Upper lobe of left lung (tissue), 6 donors: ENCODE data around the gene PRR23E. TPM values are rescaled to one million over a fixed set of nuclear protein-coding genes. Genes with fewer than 3 reads are reported as not detected.

Source experiments
- ATAC-seq, 2 donors: fragments of 200-7000 bp; cut with Tn5 transposase; one replicate each; pipeline ENCODE4 v1.9.1; 2022; ENCODE audit warnings: mild to moderate bottlenecking in 2 of 2, moderate library complexity in 2 of 2; ENCODE audit not compliant: low FRiP score in 2 of 2
- DNase-seq, 2 donors: peaks; one replicate each; pipeline ENCODE4 v3.0.0-alpha.2; 2019 to 2020
- H3K27ac ChIP-seq, 4 donors: fragments of 200-600 bp; sonication (generic); one replicate each; pipeline ENCODE4 v1.5.1; 2016 to 2019
- H3K27me3 ChIP-seq, 4 donors: fragments of 200-600 bp; sonication (generic); one replicate each; pipeline ENCODE4 v1.5.1; 2017 to 2019
- H3K36me3 ChIP-seq, 4 donors: fragments of 200-600 bp; sonication (generic); one replicate each; pipeline ENCODE4 v1.5.1; 2016 to 2019
- H3K4me1 ChIP-seq, 4 donors: fragments of 200-600 bp; sonication (generic); one replicate each; pipeline ENCODE4 v1.5.1; 2018 to 2019
- H3K4me3 ChIP-seq, 4 donors: fragments of 200-600 bp; sonication (generic); one replicate each; pipeline ENCODE4 v1.5.1; 2017 to 2019; ENCODE audit warnings: mild to moderate bottlenecking in 2 of 4, moderate library complexity in 1 of 4
- H3K9me3 ChIP-seq, 4 donors: fragments of 200-600 bp; sonication (generic); one replicate each; pipeline ENCODE4 v1.5.1; 2018 to 2019
- EP300 ChIP-seq, 4 donors: sonication (generic); formaldehyde crosslinking; IDR thresholded peaks; one replicate each; pipeline ENCODE4 v1.5.1; 2017; ENCODE audit warnings: antibody characterized with exemption in 4 of 4, control low read depth in 2 of 4
- POLR2A ChIP-seq, 4 donors: fragments of 450-650 bp; IDR thresholded peaks; one replicate each; pipeline ENCODE4 v1.5.1; 2016 to 2017; ENCODE audit warnings: antibody characterized with exemption in 4 of 4, mild to moderate bottlenecking in 2 of 4
- POLR2AphosphoS5 ChIP-seq, 2 donors: sonication (generic); formaldehyde crosslinking; IDR thresholded peaks; one replicate each; pipeline ENCODE4 v1.5.1; 2017; ENCODE audit warnings: antibody characterized with exemption in 2 of 2
- WGBS, 2 donors: methylation state at CpG; one replicate each; pipeline ENCODE4 v1.1.5; 2017 to 2018; 5-methylcytosine and 5-hydroxymethylcytosine counted together
- total RNA-seq, 6 donors: library from RNA; depleted of rRNA in 4 of 6; stranded (reverse); fragments of >200 nt in 4 of 6; gene quantifications; one replicate each; pipeline versions ENCODE4 v1.1.0 to v1.2.1, GENCODE V29; 2016 to 2021
- TF ChIP-seq, protein P1 (sequence below), 6 experiments: fragments of 450-650 bp in 4 of 6; fragments of 200-600 bp in 2 of 6; sonication (generic) in 2 of 6; IDR thresholded peaks; one replicate each; pipeline ENCODE4 v1.5.1; 2016 to 2019; ENCODE audit warnings: antibody characterized with exemption in 6 of 6
- donor health status: DM: no; HTN: no; CAD: no; lungs with moderate emphysema.
- donor health status: DM: no; HTN: yes; CAD: no; lungs with severe emphysema.

PRR23E gene
- total RNA-seq, 6 donors from 2014 or later, result not detected

- DNase-seq (no peak), ATAC-seq (no peak)
- WGBS, 2 donors, result 82 to 84% methylated on average over 3 of the region's 3 CpGs
- Histone ChIP-seq H3K27ac (no peak overlapping the region), H3K4me3 (no peak overlapping the region), H3K27me3 (no peaks in the 10 kb centered on the region), H3K36me3 (no peaks in the 10 kb centered on the region), H3K9me3 (no peaks in the 10 kb centered on the region), H3K4me1 (no peaks in the 10 kb centered on the region)
- TF ChIP-seq, protein P1, sequence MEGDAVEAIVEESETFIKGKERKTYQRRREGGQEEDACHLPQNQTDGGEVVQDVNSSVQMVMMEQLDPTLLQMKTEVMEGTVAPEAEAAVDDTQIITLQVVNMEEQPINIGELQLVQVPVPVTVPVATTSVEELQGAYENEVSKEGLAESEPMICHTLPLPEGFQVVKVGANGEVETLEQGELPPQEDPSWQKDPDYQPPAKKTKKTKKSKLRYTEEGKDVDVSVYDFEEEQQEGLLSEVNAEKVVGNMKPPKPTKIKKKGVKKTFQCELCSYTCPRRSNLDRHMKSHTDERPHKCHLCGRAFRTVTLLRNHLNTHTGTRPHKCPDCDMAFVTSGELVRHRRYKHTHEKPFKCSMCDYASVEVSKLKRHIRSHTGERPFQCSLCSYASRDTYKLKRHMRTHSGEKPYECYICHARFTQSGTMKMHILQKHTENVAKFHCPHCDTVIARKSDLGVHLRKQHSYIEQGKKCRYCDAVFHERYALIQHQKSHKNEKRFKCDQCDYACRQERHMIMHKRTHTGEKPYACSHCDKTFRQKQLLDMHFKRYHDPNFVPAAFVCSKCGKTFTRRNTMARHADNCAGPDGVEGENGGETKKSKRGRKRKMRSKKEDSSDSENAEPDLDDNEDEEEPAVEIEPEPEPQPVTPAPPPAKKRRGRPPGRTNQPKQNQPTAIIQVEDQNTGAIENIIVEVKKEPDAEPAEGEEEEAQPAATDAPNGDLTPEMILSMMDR (IDR thresholded peaks at IDR 0.05), result no peak
- TF ChIP-seq EP300 (IDR thresholded peaks at IDR 0.05) (no peak), POLR2AphosphoS5 (IDR thresholded peaks at IDR 0.05) (no peak), POLR2A (IDR thresholded peaks at IDR 0.05) (no peak)
Observed at GRCh38 chr3:127185268-127185667, 7.7 kb upstream of the PRR23E start.

- WGBS, 2 donors, result 91 to 94% methylated on average over 4 of the region's 4 CpGs
- Histone ChIP-seq H3K4me1 (no peaks in the 10 kb centered on the region), H3K36me3 (no peaks in the 10 kb centered on the region), H3K4me3 (no peak overlapping the region), H3K9me3 (peaks cover 0 to 4% (median 2%) of the 10 kb centered on the region in 4 donors), H3K27ac (no peak overlapping the region), H3K27me3 (no peaks in the 10 kb centered on the region)
- no peak for ATAC-seq
- TF ChIP-seq, protein P1 (IDR thresholded peaks at IDR 0.05), result no peak
- TF ChIP-seq POLR2AphosphoS5 (IDR thresholded peaks at IDR 0.05) (no peak), EP300 (IDR thresholded peaks at IDR 0.05) (no peak), POLR2A (IDR thresholded peaks at IDR 0.05) (no peak)
- DNase-seq, result no peak
Observed at GRCh38 chr3:127185962-127186674, 6.8 kb upstream of the PRR23E start.

DNA sequence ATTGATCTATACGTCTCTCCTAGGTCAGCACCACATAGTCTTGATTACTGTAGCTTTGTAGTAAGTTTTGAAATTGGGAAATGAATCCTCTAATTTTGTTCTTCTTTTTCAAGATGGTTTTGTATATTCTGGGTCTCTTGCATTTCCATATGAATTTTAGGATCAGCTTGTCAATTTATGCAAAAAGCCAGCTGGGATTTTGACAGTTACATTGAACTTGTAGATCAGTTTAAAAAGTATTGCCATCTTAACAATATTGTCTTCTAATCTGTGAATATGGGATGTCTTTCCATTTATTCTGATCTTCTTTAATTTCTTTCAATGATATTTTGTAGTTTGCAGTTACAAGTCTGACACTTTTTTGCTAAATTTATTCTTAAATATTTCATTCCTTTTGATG is 5.6 kb upstream of the PRR23E start:
- no peaks in the 10 kb centered on the region for H3K4me1 ChIP-seq
- no peaks in the 10 kb centered on the region for H3K27me3 ChIP-seq
- no peak overlapping the region for H3K27ac ChIP-seq
- peaks cover 0 to 6% (median 2%) of the 10 kb centered on the region in 4 donors for H3K9me3 ChIP-seq
- no peak for ATAC-seq
- 91 to 95% methylated on average over 1 of the region's 1 CpG for WGBS, 2 donors
- TF ChIP-seq, protein P1 (IDR thresholded peaks at IDR 0.05), result no peak
- no peak overlapping the region for H3K4me3 ChIP-seq
- DNase-seq, result no peak
- no peaks in the 10 kb centered on the region for H3K36me3 ChIP-seq

- Histone ChIP-seq H3K36me3 (no peaks in the 10 kb centered on the region), H3K4me1 (no peaks in the 10 kb centered on the region), H3K9me3 (peaks cover 0 to 6% (median 2%) of the 10 kb centered on the region in 4 donors), H3K27me3 (no peaks in the 10 kb centered on the region), H3K4me3 (no peak overlapping the region), H3K27ac (no peak overlapping the region)
- TF ChIP-seq POLR2AphosphoS5 (IDR thresholded peaks at IDR 0.05), result no peak
- ATAC-seq (no peak), DNase-seq (no peak)
- 78 to 84% methylated on average over 11 of the region's 11 CpGs for WGBS, 2 donors
Observed at GRCh38 chr3:127193341-127193740, 410 bp downstream of the PRR23E start.

- 64 to 66% methylated on average over 3 of the region's 3 CpGs for WGBS, 2 donors
- no peak overlapping the region for H3K27ac ChIP-seq
- H3K4me3 ChIP-seq, result no peak overlapping the region
- ATAC-seq (no peak), DNase-seq (no peak)
- peaks cover 0 to 6% (median 2%) of the 10 kb centered on the region in 4 donors for H3K9me3 ChIP-seq
- no peaks in the 10 kb centered on the region for H3K36me3 ChIP-seq
- no peak for TF ChIP-seq POLR2AphosphoS5 (IDR thresholded peaks at IDR 0.05)
- TF ChIP-seq, protein P1 (IDR thresholded peaks at IDR 0.05), result no peak
- no peak for TF ChIP-seq EP300 (IDR thresholded peaks at IDR 0.05)
- TF ChIP-seq POLR2A (IDR thresholded peaks at IDR 0.05), result no peak
- H3K4me1 ChIP-seq, result no peaks in the 10 kb centered on the region
- no peaks in the 10 kb centered on the region for H3K27me3 ChIP-seq
Observed at GRCh38 chr3:127193775-127194174, 844 bp downstream of the PRR23E start.
